GM12878 (cell line): ENCODE data around the gene EMILIN2. TPM values are rescaled to one million over a fixed set of nuclear protein-coding genes. Genes with fewer than 3 reads are reported as not detected.

Experiments
- ATAC-seq: fragments of 200-7000 bp; cut with Tn5 transposase; 3 replicates; pipeline ENCODE4 v1.9.1; 2020; ENCODE audit warnings: mild to moderate bottlenecking, moderate library complexity
- Bru-seq: library from RNA; stranded (reverse); fragments of 400-500 nt; gene quantifications from one replicate; lab custom pipeline; 2021; lab: Mats Ljungman, UMichigan
- BruChase-seq, 2 experiments: library from RNA; stranded (reverse); fragments of 400-500 nt; gene quantifications; one replicate each; lab custom pipeline; 2021; lab: Mats Ljungman, UMichigan
- BruUV-seq: library from RNA; stranded (reverse); fragments of 400-500 nt; replicated peaks from 2 replicates; lab custom pipeline; 2021; lab: Mats Ljungman, UMichigan
- CTCF ChIA-PET: fragments of 300-600 bp; sonication (Branson Sonifier 250); formaldehyde crosslinking; extraction: SDS; loops from one replicate; lab custom pipeline; 2021; ENCODE audit warnings: inconsistent platforms; lab: Yijun Ruan, JAX
- POLR2A ChIA-PET: fragments of 350-600 bp; formaldehyde crosslinking; extraction: SDS; loops from one replicate; lab custom pipeline; 2021; ENCODE audit warnings: inconsistent platforms; lab: Charles Lee
- RAD21 ChIA-PET: fragments of 300-600 bp; sonication (Branson Sonifier 250); formaldehyde crosslinking; loops from one replicate; lab custom pipeline; 2023; ENCODE audit warnings: antibody characterized with exemption; ENCODE audit not compliant: unreplicated experiment; lab: Charles Lee
- SMC1A ChIA-PET: fragments of 300-600 bp; sonication (Branson Sonifier 250); formaldehyde crosslinking; loops from one replicate; lab custom pipeline; 2023; ENCODE audit not compliant: unreplicated experiment, uncharacterized antibody; lab: Charles Lee
- DNase-seq: peaks from one replicate; pipeline ENCODE4 v3.0.0-alpha.2; 2011; ENCODE audit warnings: low read depth, low spot score
- FAIRE-seq: peaks from 3 replicates; lab custom pipeline; 2011; peaks lifted over from hg19 to GRCh38; lab: Jason Lieb, UNC
- H2AFZ ChIP-seq: 2 replicates; pipeline ENCODE4 v1.6.0; 2011; ENCODE audit warnings: low read depth, low read length, control low read depth; ENCODE audit not compliant: control insufficient read depth
- H3K27ac ChIP-seq: 2 replicates; pipeline ENCODE4 v1.5.1; 2011; ENCODE audit warnings: control low read depth; ENCODE audit not compliant: control insufficient read depth, insufficient read depth
- H3K27me3 ChIP-seq, 2 experiments: replicated peaks in 1 of 2; 2 replicates each; pipeline versions ENCODE4 v1.6.0 to v1.6.1; 2011; ENCODE audit warnings: low read length in 1 of 2; ENCODE audit not compliant: control insufficient read depth in 2 of 2, insufficient read depth in 2 of 2
- H3K36me3 ChIP-seq, 2 experiments: 2 replicates each; pipeline ENCODE4 v1.5.1; 2011; ENCODE audit warnings: low read length in 1 of 2; ENCODE audit not compliant: control insufficient read depth in 2 of 2, insufficient read depth in 2 of 2
- H3K4me1 ChIP-seq: 2 replicates; pipeline ENCODE4 v1.6.1; 2011; ENCODE audit warnings: mild to moderate bottlenecking, low read length, moderate library complexity, mixed read lengths; ENCODE audit not compliant: control insufficient read depth, insufficient read depth
- H3K4me2 ChIP-seq: 2 replicates; pipeline ENCODE4 v1.6.0; 2011; ENCODE audit warnings: control low read depth; ENCODE audit not compliant: control insufficient read depth, insufficient read depth
- H3K4me3 ChIP-seq: fragments of 200-600 bp; sonication (generic); 2 replicates; pipeline ENCODE4 v1.5.1; 2016
- H3K79me2 ChIP-seq: 2 replicates; pipeline ENCODE4 v1.6.0; 2011; ENCODE audit warnings: low read length; ENCODE audit not compliant: control insufficient read depth, insufficient read depth
- H3K9ac ChIP-seq: 2 replicates; pipeline ENCODE4 v1.8.0; 2011; ENCODE audit warnings: low read length, control low read depth, mixed read lengths; ENCODE audit not compliant: control insufficient read depth, insufficient read depth
- H3K9me3 ChIP-seq: replicated peaks from 3 replicates; pipeline ENCODE4 v1.5.1; 2011; ENCODE audit warnings: mild to moderate bottlenecking, low read length; ENCODE audit not compliant: control insufficient read depth, insufficient read depth
- H4K20me1 ChIP-seq: 2 replicates; pipeline ENCODE4 v1.6.0; 2011; ENCODE audit not compliant: control insufficient read depth, insufficient read depth
- ASH2L ChIP-seq: fragments of 300-600, 200-600 bp; sonication (generic); IDR thresholded peaks from 2 replicates; pipeline ENCODE4 v1.6.1; 2017; ENCODE audit warnings: low read depth, mild to moderate bottlenecking, borderline replicate concordance
- ATF7 ChIP-seq: fragments of 450-650 bp; IDR thresholded peaks from 2 replicates; pipeline ENCODE4 v1.6.1; 2016; ENCODE audit warnings: low read depth, mild to moderate bottlenecking
- BACH1 ChIP-seq: fragments of 450-650 bp; IDR thresholded peaks from 2 replicates; pipeline ENCODE4 v1.6.1; 2017; ENCODE audit warnings: mild to moderate bottlenecking, borderline replicate concordance
- BHLHE40 ChIP-seq, 2 experiments: fragments of 450-650 bp in 1 of 2; IDR thresholded peaks; 2 replicates each; pipeline ENCODE4 v1.6.1; 2011 to 2017; ENCODE audit warnings: low read depth in 2 of 2, borderline replicate concordance in 1 of 2, improper control_type of control experiment in 1 of 2, low read length in 1 of 2, mild to moderate bottlenecking in 1 of 2
- CHD1 ChIP-seq: IDR thresholded peaks from 2 replicates; pipeline ENCODE4 v1.6.1; 2012; ENCODE audit warnings: low read depth, low read length, improper control_type of control experiment
- CREM ChIP-seq: IDR thresholded peaks from 2 replicates; pipeline ENCODE4 v1.6.1; 2014; ENCODE audit warnings: antibody characterized with exemption, low read depth
- DPF2 ChIP-seq: fragments of 450-650 bp; IDR thresholded peaks from 2 replicates; pipeline ENCODE4 v1.6.1; 2017; ENCODE audit warnings: mild to moderate bottlenecking
- GATAD2B ChIP-seq: fragments of 450-650 bp; conservative IDR thresholded peaks from 2 replicates; pipeline ENCODE4 v1.6.1; 2017; ENCODE audit warnings: low read depth, mild to moderate bottlenecking, moderate library complexity
- HDAC6 ChIP-seq: fragments of 200-600 bp; sonication (generic); IDR thresholded peaks from one replicate; pipeline ENCODE4 v1.8.0; 2017; ENCODE audit warnings: antibody characterized with exemption; ENCODE audit not compliant: unreplicated experiment
- KLF5 ChIP-seq: fragments of 450-650 bp; IDR thresholded peaks from 2 replicates; pipeline ENCODE4 v1.6.1; 2014; ENCODE audit warnings: mild to moderate bottlenecking; ENCODE audit not compliant: partially characterized antibody
- NR2C2 ChIP-seq: IDR thresholded peaks from 2 replicates; pipeline ENCODE4 v1.6.1; 2011; ENCODE audit warnings: borderline replicate concordance, low read depth; ENCODE audit not compliant: control insufficient read depth, insufficient read length
- POLR2AphosphoS2 ChIP-seq: IDR thresholded peaks from 2 replicates; pipeline ENCODE4 v1.6.1; 2011; ENCODE audit warnings: low read depth, mild to moderate bottlenecking, low read length, improper control_type of control experiment, moderate library complexity
- RELB ChIP-seq: fragments of 450-650 bp; IDR thresholded peaks from 2 replicates; pipeline ENCODE4 v1.6.1; 2017; ENCODE audit warnings: low read depth, mild to moderate bottlenecking, moderate library complexity
- RFX5 ChIP-seq: IDR thresholded peaks from 2 replicates; pipeline ENCODE4 v1.6.1; 2011; ENCODE audit warnings: low read depth, low read length, improper control_type of control experiment
- SIX5 ChIP-seq: IDR thresholded peaks from 2 replicates; pipeline ENCODE4 v1.6.1; 2011; ENCODE audit warnings: mild to moderate bottlenecking, low read depth, low read length, moderate library complexity; ENCODE audit not compliant: severe bottlenecking
- SRF ChIP-seq, 2 experiments: IDR thresholded peaks; 2 replicates each; pipeline ENCODE4 v1.6.1; 2011; ENCODE audit warnings: low read depth in 2 of 2, low read length in 2 of 2, mild to moderate bottlenecking in 1 of 2, moderate library complexity in 1 of 2
- ZNF274 ChIP-seq: IDR thresholded peaks from one replicate; pipeline ENCODE4 v1.8.0; 2011; ENCODE audit not compliant: insufficient read length, insufficient read depth
- ZNF384 ChIP-seq: IDR thresholded peaks from 2 replicates; pipeline ENCODE4 v1.6.1; 2012; ENCODE audit warnings: low read depth, mild to moderate bottlenecking, low read length, improper control_type of control experiment, borderline replicate concordance
- WGBS: methylation state at CpG from one replicate; pipeline ENCODE4 v1.1.6; 2016; ENCODE audit warnings: low lambda C conversion rate; ENCODE audit not compliant: insufficient replicate concordance, insufficient coverage; ENCODE audit errors: missing lambda C conversion rate; 5-methylcytosine and 5-hydroxymethylcytosine counted together
- in situ Hi-C: fragments of 300-500 bp; cut with MboI; formaldehyde crosslinking; loops from 9 replicates; pipeline ENCODE4 v1.14.3; 2018; ENCODE audit warnings: mixed read lengths
- intact Hi-C: fragments of 100-400 bp; cut with micrococcal nuclease; formaldehyde crosslinking; loops from one replicate; pipeline ENCODE4 v1.14.2; 2022; ENCODE audit not compliant: unreplicated experiment
- long read RNA-seq, 2 experiments: library from polyadenylated mRNA; unstranded; transcript quantifications; one replicate each; pipeline ENCODE4 v2.0.0, GENCODE V29; 2019 to 2020
- polyA minus RNA-seq, 3 experiments: library from RNA; depleted of rRNA, polyadenylated mRNA; stranded (reverse); fragments of >200 nt; gene quantifications; 2 replicates each; pipeline ENCODE4 v1.2.3, GENCODE V29; 2011
- polyA plus RNA-seq, 11 experiments: library from polyadenylated mRNA; depleted of rRNA in 4 of 11; unstranded in 6 of 11; stranded (reverse) in 5 of 11; fragments of >200 nt; fragmentation: Nextera tagmentation in 4 of 11; fragmentation: Illumina TruSeq in 1 of 11; extraction: Ambion mirVana in 4 of 11; extraction: Trizol in 1 of 11; gene quantifications; 1 replicate in 1 of 11; 2 replicates in 10 of 11; pipeline versions ENCODE4 v1.2.1 to v1.2.3, GENCODE V29; 2011 to 2016; ENCODE audit warnings: inconsistent platforms in 2 of 11, missing spikeins in 2 of 11, low read depth in 1 of 11
- total RNA-seq, 4 experiments: library from RNA; depleted of rRNA in 3 of 4; stranded (reverse); fragments of >200 nt in 3 of 4; fragmentation: Illumina TruSeq in 1 of 4; extraction: Trizol in 1 of 4; gene quantifications; 2 replicates each; pipeline versions ENCODE4 v1.2.1 to v1.2.3, GENCODE V29; 2013 to 2021

Gene EMILIN2
- 16.5 and 19.3 TPM in 2 replicates for total RNA-seq (2013; cell fraction: nucleolus; rRNA removed)
- total RNA-seq (2014; rRNA removed) (16.0 and 16.7 TPM in 2 replicates), total RNA-seq (2014; rRNA removed; fragmentation: Illumina TruSeq; extraction: Trizol) (6.1 and 6.5 TPM in 2 replicates), total RNA-seq (2021) (18.4 and 20.3 TPM in 2 replicates), polyA plus RNA-seq (2011; rRNA removed) (2.9 and 3.5 TPM in 2 replicates), polyA plus RNA-seq (2014; fragmentation: Illumina TruSeq; extraction: Trizol) (2.1 and 5.8 TPM in 2 replicates), polyA plus RNA-seq (2014; fragmentation: Nextera tagmentation; extraction: Ambion mirVana) (1 to 10 TPM in 1 of 2 experiments, under 1 TPM in 1; 0.58 to 1.1 TPM), polyA plus RNA-seq (2014; rRNA removed) (18.2 and 20.4 TPM in 2 replicates), polyA plus RNA-seq (2016; fragmentation: Nextera tagmentation; extraction: Ambion mirVana) (1 to 10 TPM; 4.0 to 6.0 TPM), polyA minus RNA-seq (2011; rRNA and poly(A)+ RNA removed) (0.95 and 2.1 TPM in 2 replicates), Bru-seq, nascent RNA (percentile 48 among the genes with signal in this experiment), BruChase-seq, experiment 1, labeled RNA remaining after a 6-hour chase (percentile 44 among the genes with signal in this experiment), BruChase-seq, experiment 2, labeled RNA remaining after a 2-hour chase (percentile 42 among the genes with signal in this experiment)
- polyA plus RNA-seq (2011; ENCODE audit: low read depth), result 3.9 TPM
- 4.9 and 6.7 TPM in 2 replicates for polyA plus RNA-seq (2011; cell fraction: cytosol; rRNA removed)
- polyA plus RNA-seq (2011; cell fraction: nucleus; rRNA removed), result 10.9 and 11.4 TPM in 2 replicates
- polyA plus RNA-seq (2012), result 6.8 and 7.0 TPM in 2 replicates
- polyA minus RNA-seq (2011; cell fraction: cytosol; rRNA and poly(A)+ RNA removed), result 1.8 and 2.0 TPM in 2 replicates
- polyA minus RNA-seq (2011; cell fraction: nucleus; rRNA and poly(A)+ RNA removed), result 5.3 and 7.3 TPM in 2 replicates
- long read RNA-seq, experiment 1, partial matches to known transcripts, result 0 of 1 reads
- long read RNA-seq, experiment 1, other reads (novel, unspliced or antisense), result 0 of 1 reads
- long read RNA-seq, experiment 2, partial matches to known transcripts, result 0 of 4 reads
- long read RNA-seq, experiment 2, other reads (novel, unspliced or antisense), result 0 of 4 reads

GRCh38 chr18:2846636-2847316, at the start of gene EMILIN2:
Gene EMILIN2 (plus strand): TSS chr18:2847006. CDS start chr18:2847189, 183 bp downstream.
- ATAC-seq (peak; percentile 81), FAIRE-seq (no peak), DNase-seq (no peak)
- POLR2A ChIA-PET, result interaction anchor here (0.7 kb wide), 1 partner anchor 381 kb away, joined by 3 read pairs; no protein-coding TSS in a partner anchor
- H3K79me2 ChIP-seq, result no peaks in the 10 kb centered on the region
- BruUV-seq, result no TSS peak
- H3K27me3 ChIP-seq, result peaks cover 4 to 14% of the 10 kb centered on the region in 2 experiments
- SMC1A ChIA-PET, result no interaction called here
- in situ Hi-C loops (no loop called here), intact Hi-C loops (no loop called here)
- CTCF ChIA-PET, result no interaction called here
- H3K36me3 ChIP-seq, result no peaks in the 10 kb centered on the region
- peak within 1 kb of the TSS; percentile 47 for H2AFZ ChIP-seq
- H3K4me2 ChIP-seq, result peak within 1 kb of the TSS; percentile 81
- H3K4me3 ChIP-seq, result peak within 1 kb of the TSS; percentile 59
- H3K9ac ChIP-seq, result no peak within 1 kb of the TSS; the same call in 1 of the 2 replicates
- no peak within 1 kb of the TSS for H3K27ac ChIP-seq
- no peaks in the 10 kb centered on the region for H3K4me1 ChIP-seq
- H3K9me3 ChIP-seq, result no peaks in the 10 kb centered on the region
- RAD21 ChIA-PET, result no interaction called here
- WGBS, result 3% methylated on average over 41 of the region's 80 CpGs
- no peaks in the 10 kb centered on the region for H4K20me1 ChIP-seq
- TF ChIP-seq CREM (no peak), BHLHE40 (IDR thresholded peaks at IDR 0.05; ENCODE audit: borderline replicate concordance in 1 of 2, low read depth in 2 of 2, low read length in 1 of 2) (peak; percentile 93 to 94), HDAC6 (no peak), RELB (no peak), NR2C2 (no peak), ZNF384 (no peak), DPF2 (no peak), SRF (IDR thresholded peaks at IDR 0.05; ENCODE audit: low read depth in 2 of 2, low read length in 2 of 2) (no peak), ATF7 (no peak), RFX5 (no peak), ASH2L (no peak), CHD1 (no peak), KLF5 (no peak), GATAD2B (0 out of 2 replicates have a peak, but pooled peaks have one; percentile 18), BACH1 (no peak), POLR2AphosphoS2 (no peak), ZNF274 (no peak), SIX5 (no peak)
